ENCODE data around the gene PROX2.

The PROX2 gene

GRCh38 chr14:74879427-74880182 lies 3.7 kb upstream of the PROX2 start:
- DNase-seq = no peak

DNA sequence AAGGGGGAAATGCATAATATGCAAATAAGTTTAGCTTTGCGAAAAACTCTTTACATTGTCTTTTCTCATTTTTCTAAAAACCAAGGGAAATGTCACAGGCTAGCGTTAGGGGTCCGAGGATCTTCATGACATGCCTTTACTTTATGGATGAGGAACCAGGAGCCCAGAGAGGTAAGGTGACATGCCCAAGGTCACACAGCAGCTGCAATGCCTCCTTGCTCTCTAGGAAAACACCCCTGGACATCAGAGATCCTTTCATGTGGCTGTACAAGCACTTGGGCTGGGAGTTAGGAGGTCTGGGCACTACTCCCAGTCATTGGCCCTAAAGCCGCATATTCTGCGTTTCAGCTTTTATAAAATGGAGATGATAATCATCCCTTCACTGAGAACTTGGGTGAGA lies 741 bp downstream of the PROX2 start:
- DNase-seq = no peak

DNA sequence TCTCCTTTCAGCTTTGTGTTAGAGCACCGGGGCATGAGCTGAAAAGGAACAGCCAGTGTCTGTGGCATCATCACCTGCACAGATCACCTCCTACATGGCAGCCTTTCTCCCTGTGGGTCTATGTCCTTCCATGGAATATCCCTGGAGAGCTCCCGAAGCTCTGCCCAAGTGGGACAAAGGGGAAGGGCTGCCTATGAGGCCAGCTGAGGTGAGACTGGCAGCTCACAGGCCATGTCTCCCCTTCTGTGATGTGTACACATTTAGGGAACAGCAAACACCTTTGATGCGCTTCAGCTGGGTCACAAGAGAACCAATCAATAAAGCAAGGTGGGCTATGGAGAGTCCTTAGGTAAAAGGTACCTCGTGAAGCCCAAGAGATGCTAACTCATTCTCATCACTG lies 4.1 kb downstream of the PROX2 start:
- DNase-seq = no peak

DNA sequence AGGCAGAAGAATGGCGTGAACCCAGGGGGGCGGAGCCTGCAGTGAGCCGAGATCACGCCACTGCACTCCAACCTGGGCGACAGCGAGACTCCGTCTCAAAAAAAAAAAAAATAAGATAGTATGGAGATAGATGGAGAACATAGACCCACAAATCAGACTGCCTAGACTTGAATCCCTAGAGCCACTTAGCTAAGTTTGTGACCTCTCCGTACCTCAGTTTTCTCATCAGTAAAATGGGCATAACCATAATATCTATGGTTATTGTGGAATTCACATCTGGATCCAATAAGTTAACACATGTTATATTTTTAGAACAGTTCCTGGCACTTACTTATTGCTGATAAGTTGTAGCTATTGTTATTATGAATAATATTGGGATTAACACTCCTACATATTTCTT lies 7.2 kb downstream of the PROX2 start:
- no peak for DNase-seq

- peak; percentile 43 for DNase-seq
Observed at GRCh38 chr14:74867673-74868072, 8.3 kb downstream of the PROX2 start.

- DNase-seq = no peak
Observed at GRCh38 chr14:74866708-74867389, 9.1 kb downstream of the PROX2 start.

- DNase-seq = no peak
Observed at GRCh38 chr14:74865156-74865555, 10.8 kb downstream of the PROX2 start.

GRCh38 chr14:74864198-74864597 lies 11.7 kb downstream of the PROX2 start:
- no peak for DNase-seq

DNA sequence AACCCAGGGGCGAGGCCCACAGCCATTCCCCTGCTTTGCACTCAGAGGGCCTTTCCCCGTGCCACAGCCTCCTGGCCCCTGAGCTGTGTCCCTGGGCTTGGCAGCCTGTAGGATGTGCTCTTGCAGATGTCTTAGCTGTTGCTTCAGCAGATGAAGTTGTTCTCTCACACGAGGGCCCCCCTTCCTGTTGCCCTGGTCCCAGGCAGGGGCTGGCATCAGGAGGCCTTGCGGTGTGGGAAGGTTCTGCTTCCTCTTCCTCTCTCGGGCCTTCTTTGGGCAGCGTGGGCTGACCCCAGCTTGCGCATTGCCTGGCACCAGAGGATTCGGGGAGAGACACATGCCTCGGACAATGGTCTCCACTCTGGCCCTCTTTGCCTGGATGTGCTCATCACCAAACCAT lies 12.7 kb downstream of the PROX2 start:
- DNase-seq = no peak

DNA sequence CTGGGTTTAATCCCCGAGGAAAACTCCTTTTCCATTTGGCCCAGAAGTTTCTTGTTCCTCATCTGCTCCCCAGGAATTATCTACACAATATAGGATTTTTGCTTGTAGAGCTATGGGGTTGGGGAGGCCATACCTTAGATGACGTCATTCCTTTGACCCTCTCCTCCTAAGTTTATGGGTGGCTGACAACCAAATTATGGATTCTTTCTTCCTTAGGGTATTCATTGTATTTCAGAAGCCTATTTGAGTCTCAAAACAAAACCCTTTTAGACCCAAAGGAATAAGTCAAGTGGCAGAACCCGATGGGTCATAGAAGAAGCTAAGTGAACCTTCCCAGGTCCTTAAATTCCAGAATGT lies 14.2 kb downstream of the PROX2 start:
- no peak for DNase-seq

DNA sequence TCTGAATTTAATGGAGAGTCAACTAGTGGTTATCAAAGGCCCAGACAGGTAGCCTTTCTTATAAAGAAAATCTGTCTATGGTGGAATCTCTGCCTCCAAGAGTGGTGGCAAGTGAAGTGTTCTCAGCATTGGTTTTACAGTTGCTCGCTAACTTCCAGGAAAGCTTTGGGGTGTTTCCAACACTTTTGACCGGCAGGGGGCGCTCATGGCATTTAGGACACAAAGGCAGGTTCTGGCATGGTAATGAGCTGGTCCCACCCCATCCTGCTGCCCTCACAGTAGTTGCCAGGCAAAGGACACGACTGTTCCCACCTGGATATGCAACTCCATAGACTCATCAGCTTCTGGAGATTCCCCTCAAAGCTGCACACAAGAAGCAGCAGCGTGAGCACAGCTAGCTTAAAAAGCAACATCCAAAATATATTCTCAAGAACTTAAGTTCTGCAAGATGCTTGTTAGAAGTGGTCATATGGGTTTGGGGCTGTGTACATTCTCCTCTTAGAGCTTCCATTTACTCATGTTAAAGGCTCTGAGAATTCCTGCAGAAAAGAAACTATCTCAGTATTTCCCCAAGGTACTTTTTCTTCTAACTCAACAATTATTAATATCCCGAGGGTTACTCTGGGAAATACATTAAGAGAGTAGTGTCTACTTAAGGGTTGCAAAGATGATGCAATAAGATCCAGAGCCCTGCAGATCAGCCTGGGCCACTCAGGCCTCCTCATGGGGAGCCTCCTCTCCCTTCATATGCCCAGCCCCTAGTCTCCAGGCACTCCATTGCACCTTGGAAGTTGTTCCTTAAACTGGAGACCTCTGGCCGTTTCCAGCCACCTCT lies 14.8 kb downstream of the PROX2 start:
- DNase-seq = peak; percentile 74

GRCh38 chr14:74859757-74860552 lies 16.0 kb downstream of the PROX2 start:
- no peak for DNase-seq

DNA sequence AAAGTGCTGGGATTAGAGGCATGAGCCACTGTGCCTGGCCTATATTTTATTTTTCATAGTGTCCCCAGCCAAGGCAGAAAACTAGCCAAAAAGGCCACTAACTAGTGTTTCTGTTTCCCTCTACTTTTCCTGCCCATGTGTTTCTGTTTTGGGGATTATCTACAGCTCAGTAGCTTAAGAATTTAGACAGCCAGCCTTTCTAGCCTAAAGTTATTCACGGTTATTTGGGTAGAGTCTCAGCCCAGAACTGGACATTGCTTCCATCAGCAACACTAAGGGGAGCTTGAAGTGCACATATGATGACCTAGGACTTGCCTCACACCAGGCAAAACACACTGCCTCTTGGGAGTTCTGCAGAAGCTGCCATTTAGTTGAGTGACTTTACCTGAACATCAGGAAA lies 17.9 kb downstream of the PROX2 start:
- DNase-seq = no peak

GRCh38 chr14:74856366-74856765 lies 19.6 kb downstream of the PROX2 start:
- peak; percentile 24 for DNase-seq

DNA sequence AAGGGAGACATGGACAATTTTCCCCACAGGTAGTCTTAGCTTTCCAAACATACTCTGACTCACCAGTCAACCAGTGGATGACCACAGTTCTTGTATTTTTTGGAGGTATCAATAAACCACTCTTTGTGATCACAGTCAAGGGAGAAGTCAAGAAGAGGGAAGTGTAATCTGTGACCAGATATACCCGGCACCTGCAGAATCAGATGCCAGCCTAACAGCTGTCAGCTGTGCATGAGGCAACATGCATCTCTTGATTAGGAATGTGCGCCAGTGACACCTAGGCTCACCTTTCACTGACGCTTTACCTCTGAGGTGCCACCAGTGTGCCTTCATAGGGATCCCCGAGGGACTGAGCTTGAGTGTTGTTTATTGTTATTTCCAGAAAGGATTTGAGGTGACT lies 20.0 kb downstream of the PROX2 start:
- peak; percentile 79 for DNase-seq

DNA sequence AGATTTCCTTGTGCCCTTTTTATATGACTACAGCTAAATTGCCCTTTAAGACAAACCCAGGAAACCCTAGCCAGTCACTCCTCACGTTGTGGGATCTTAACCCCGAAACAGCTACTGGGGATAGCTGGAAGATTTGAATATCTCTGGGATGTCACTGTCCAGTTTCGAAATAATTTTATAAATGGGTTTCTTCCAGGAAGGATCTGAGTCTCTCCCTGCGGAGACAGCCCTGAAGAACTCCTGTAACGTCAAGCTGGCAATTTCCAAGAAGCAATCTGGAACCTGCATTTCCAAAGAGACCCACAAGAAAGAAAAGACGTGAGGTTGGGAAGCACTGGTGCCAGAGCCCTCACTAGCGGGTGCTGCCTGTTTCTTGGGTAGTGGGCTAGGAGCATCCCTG lies 20.9 kb downstream of the PROX2 start:
- no peak for DNase-seq

DNA sequence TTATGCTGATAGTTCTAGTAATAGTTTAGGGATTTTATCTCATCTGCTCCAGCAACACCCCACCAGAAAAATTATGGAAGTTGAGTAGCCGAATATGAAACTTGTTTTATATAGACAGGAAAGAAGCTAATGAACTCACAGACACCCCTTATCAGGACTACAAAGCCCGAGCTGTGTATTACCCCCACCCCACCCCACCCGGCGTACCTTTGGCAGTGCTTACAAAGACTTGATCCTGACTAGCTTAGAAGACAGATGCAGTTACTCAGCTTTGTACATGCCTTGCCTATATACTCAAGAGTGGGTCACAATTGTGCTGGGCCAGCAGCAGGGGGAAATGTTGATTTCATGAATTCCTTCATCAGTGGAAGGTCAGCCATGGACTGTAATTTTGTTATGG lies 22.4 kb downstream of the PROX2 start:
- DNase-seq = no peak

DNA sequence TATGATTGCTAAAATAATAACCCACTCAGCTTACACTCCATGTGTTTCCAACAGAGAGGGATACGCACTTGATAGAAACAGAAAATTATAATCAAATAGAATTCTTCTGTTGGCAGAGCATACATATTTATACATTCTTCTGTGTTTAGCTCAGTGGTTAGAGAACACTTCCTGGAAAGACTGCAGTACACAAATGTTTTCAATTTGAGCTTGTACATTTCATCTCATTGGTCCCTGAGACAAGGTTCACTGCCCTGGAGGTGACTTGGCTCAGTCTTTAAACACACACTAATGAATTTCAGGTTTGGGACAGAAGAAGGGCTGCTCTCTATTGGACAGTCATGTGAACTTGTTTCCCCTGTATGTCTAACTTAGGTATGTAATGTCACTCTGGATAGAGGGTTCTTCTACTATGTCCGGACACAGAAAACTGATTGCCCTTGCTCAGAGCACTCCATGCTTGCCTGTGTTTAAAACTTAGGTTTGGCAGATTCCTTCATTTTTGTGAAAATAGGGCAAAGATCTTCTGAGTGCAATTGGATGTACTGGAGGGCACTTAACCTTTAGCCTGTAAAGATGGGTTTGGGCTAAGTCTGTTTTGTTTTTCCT lies 22.9 kb downstream of the PROX2 start:
- DNase-seq = no peak

DNA sequence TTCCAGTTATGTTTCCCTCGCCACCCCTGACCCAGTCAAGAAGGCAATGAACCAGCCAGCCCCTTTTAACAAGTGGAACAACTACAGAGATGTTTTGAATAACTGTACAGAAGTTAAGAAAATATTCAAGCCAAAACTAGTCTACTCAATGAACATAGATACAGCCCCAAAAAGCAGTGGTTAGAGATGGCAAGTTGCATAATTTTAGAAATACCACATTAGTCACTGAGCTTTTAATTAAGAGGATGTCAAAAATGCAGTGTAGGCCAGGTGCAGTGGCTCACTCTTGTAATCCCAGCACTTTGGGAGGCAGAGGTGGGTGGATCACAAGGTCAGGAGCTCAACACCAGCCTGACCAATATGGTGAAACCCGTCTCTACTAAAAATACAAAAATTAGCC lies 27.2 kb downstream of the PROX2 start:
- DNase-seq = no peak

DNA sequence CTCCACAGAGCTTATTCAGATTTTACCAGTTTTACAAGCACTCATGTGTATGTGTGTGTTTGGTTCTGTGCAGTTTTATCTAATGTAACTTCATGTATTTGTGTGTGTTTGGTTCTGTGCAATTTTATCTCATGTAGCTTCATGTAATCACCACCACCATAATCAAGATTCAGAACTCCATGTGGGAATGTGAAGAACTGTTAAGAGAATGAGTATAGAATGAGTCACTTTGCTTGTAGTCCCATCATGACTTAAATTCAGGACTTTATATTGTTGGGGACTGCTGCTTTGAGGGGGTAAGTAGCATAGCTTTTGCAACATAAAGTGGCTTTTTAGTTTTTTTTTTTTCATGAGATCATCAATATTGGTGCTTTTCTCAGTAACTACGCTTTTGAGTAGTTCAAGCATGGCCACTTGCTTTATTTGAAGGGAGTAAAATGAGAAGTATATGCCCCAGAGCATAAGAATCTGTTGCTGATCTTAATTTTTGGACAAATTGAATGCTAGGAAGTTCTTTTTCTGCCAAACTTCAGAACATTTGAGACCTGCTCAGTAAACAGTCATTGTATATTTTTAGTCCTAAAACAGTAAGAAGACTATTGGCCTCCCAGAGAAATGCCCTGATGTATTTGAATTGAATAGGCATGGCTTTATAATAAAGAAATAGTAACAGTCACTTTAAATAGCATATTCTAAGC lies 28.8 kb downstream of the PROX2 start:
- DNase-seq = no peak

GRCh38 chr14:74846168-74846567 lies 29.8 kb downstream of the PROX2 start:
- DNase-seq = no peak

- DNase-seq = no peak
Observed at GRCh38 chr14:74843653-74844052, 32.3 kb downstream of the PROX2 start.
